GM21786 (cell line): ENCODE data around the gene CEBPA.

Experiments used
- ATAC-seq: cut with Tn5 transposase; IDR thresholded peaks from one replicate; pipeline ENCODE4 v1.9.1; 2021; ENCODE audit not compliant: unreplicated experiment

CEBPA gene

DNA sequence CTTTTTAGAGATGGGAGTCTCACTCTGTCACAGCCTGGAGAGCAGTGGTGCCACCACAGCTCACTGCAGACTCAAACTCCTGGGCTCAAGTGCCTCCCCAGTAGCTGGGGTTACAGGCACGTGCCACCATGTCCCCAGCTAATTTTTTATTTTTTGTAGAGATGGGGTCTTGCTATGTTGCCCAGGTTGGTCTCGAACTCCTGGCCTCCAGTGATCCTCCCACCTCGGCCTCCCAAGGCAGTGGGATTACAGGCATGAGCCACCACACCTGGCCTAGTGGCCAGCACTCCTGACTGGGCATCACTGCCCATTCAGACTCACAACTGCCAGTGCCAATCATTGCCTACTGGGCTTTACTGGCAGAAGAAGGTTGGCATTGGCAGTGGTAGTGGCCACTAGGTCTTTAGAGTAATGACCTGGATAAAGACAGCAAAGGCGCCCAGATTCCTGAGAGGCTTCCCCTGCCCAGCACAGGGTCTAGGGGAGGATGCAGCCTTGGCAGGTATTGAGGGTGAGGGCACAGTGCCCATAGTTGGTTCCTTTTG, 49.8 kb downstream of the CEBPA start:
- no peak for ATAC-seq

DNA sequence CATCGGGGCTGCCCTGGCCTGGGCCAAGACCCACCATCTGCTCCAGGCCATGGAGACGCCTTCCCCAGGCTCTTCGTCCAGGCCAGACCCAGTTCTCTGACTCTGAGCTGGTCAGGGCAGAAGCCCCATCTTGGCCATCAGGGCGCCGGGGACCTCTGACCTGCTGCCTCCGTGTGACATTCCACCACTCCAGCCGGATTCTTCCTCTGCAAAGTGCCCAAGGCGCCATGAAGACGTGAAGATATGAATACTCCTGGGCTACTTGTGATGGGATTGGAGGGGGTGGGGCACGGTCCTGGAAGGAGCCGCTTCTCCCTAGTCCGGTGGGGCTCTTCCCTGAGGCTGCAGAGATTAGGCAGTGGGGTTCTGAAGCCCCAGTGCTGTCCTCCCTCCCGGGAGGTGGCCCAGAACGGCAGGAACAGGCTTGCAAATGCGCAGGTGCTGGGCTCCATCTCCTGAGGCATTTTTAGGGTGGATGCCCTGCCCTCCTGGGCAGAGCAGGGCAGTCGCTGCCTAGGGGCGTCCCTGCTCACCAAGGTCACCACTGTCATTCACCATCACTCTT, 50.7 kb downstream of the CEBPA start:
- no peak for ATAC-seq

DNA sequence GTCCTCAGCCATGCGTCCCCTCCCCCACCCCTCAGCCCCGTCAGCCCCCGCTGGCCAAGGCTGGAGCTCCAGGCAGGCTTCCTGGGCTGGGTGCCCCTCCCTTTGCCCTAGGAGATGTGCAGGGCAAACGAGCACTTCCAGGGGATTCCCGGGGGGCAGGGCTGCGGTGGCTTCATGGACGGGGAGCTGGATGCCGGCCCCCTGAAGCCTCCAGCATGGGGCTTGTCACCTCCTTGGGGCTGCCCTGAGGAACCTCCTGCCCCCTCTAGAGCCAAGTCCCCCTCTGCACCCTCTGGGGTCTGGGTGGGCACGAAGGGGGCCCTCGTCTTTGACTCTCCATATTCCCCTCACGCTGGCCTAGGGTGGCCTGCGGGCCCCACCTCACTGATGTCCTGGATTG, 51.3 kb downstream of the CEBPA start:
- ATAC-seq = no peak

DNA sequence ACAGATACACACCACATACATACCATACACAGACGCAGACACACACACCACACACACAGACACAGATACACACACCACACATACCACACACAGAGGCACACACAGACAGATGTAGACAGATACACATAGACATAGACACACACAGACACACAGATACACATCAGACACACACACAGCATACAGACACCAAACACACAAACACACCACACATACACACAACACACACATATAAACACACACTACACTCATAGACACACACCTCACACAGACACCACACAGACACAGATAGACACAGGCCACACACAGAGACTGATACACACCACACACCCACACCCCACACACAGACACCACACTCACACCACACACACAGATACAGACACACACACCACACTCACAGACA, 51.8 kb downstream of the CEBPA start:
- no peak for ATAC-seq
